Measurements from ENCODE around the gene KIF26A. TPM values are rescaled to one million over a fixed set of nuclear protein-coding genes. Genes with fewer than 3 reads are reported as not detected.

Gene KIF26A
- total RNA-seq, 1 experiment from 2014 or later = 5.5 TPM

DNA sequence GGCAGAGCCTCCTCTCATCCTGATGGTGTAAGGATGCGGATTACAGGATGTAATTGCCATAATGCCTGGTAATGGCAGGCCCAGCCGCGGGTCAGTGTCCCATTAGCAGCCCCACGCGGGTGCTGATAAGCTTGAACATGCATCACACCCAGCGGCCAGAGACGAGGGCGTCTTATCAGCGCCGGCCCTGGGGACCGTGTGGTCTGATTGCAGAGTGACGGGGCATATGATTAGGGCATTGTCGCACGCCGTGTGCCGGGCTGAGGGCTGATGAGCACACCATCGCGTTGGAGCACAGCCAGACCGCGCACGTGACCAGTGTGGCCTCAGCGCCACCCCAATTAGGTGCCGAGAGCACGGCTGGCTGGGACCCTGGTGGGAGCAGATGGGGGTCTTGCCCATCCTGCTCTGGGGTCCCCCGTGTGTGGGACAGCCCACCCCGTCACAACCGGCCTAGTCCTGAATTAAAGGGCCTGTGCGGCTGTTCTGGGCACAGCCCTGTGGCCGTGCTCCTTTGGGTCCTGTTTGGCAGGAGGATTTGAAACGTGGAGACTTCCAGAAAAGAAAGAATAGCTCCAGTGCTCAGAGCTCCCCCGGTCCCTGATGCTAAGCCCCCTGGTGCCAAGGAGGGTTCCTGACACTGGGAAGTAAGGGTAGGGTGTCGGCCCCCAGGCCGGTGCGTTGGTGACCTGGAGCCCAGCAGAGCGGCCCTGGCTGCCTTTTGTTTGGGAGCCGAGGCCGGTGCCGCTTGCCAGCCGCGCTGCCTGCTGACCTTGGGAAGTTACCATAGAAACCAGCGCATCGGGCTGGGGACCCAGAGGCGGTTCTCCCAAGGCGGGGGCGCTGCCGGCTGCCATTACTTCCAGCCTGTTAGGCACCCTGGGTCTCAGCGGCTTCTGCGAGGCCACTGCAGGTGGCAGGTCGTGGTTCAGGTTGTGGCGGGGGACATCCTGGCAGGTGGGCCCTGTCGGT is 20.7 kb downstream of the KIF26A start:
- BruUV-seq (replicated peaks) = no TSS peak
- intact Hi-C loops (cut with micrococcal nuclease; ENCODE audit: unreplicated experiment) = no loop called here
- CTCF ChIA-PET = no interaction called here

GRCh38 chr14:104159990-104160389 is 21.6 kb downstream of the KIF26A start:
- DNase-seq = no peak
- no peaks in the 10 kb centered on the region for H3K27me3 ChIP-seq (replicated peaks; ENCODE audit: control insufficient read depth, insufficient read depth, low read length)
- Mint-ChIP-seq H3K4me1 (ENCODE audit: low read depth, unreplicated experiment) (no peaks in the 10 kb centered on the region), H3K36me3 (ENCODE audit: insufficient read depth, unreplicated experiment) (no peaks in the 10 kb centered on the region), H3K9me3 (ENCODE audit: unreplicated experiment) (no peaks in the 10 kb centered on the region), H3K27me3 (ENCODE audit: insufficient read depth, unreplicated experiment) (peaks cover 3% of the 10 kb centered on the region), H3K27ac (ENCODE audit: unreplicated experiment) (no peak overlapping the region), H3K4me3 (ENCODE audit: unreplicated experiment) (no peak overlapping the region)
- ChIA-PET CTCF (interaction anchor here (0.6 kb wide), 1 partner anchor 26 kb away, joined by 3 read pairs; no protein-coding TSS in a partner anchor), POLR2A (no interaction called here)
- TF ChIP-seq CTCF (IDR thresholded peaks at IDR 0.05; ENCODE audit: insufficient read depth in 1 of 2, low read depth in 1 of 2, low read length in 1 of 2, severe bottlenecking in 1 of 2, unreplicated experiment in 1 of 2) = no peak
- no peaks in the 10 kb centered on the region for H3K36me3 ChIP-seq (ENCODE audit: control insufficient read depth, insufficient read depth, low read length)
- H3K9me3 ChIP-seq = no peaks in the 10 kb centered on the region
- intact Hi-C loops (cut with micrococcal nuclease; ENCODE audit: unreplicated experiment) = no loop called here
- no peak overlapping the region for H3K4me3 ChIP-seq (ENCODE audit: low read depth, low read length)
- no TSS peak for BruUV-seq (replicated peaks)
- H3K4me1 ChIP-seq = no peaks in the 10 kb centered on the region

More for the DNA sequence above, 20.7 kb downstream of the KIF26A start:
- Mint-ChIP-seq H3K4me1 (ENCODE audit: low read depth, unreplicated experiment) (no peaks in the 10 kb centered on the region), H3K27ac (ENCODE audit: unreplicated experiment) (no peak overlapping the region), H3K36me3 (ENCODE audit: insufficient read depth, unreplicated experiment) (no peaks in the 10 kb centered on the region), H3K9me3 (ENCODE audit: unreplicated experiment) (no peaks in the 10 kb centered on the region), H3K27me3 (ENCODE audit: insufficient read depth, unreplicated experiment) (peaks cover 3% of the 10 kb centered on the region), H3K4me3 (ENCODE audit: unreplicated experiment) (no peak overlapping the region)
- POLR2A ChIA-PET = no interaction called here
- no peak for TF ChIP-seq CTCF (IDR thresholded peaks at IDR 0.05; ENCODE audit: insufficient read depth in 1 of 2, low read depth in 1 of 2, low read length in 1 of 2, severe bottlenecking in 1 of 2, unreplicated experiment in 1 of 2)
- H3K4me1 ChIP-seq = no peaks in the 10 kb centered on the region
- DNase-seq = no peak
- no peaks in the 10 kb centered on the region for H3K27me3 ChIP-seq (replicated peaks; ENCODE audit: control insufficient read depth, insufficient read depth, low read length)
- H3K9me3 ChIP-seq = no peaks in the 10 kb centered on the region
- H3K4me3 ChIP-seq (ENCODE audit: low read depth, low read length) = no peak overlapping the region
- H3K36me3 ChIP-seq (ENCODE audit: control insufficient read depth, insufficient read depth, low read length) = no peaks in the 10 kb centered on the region

DNA sequence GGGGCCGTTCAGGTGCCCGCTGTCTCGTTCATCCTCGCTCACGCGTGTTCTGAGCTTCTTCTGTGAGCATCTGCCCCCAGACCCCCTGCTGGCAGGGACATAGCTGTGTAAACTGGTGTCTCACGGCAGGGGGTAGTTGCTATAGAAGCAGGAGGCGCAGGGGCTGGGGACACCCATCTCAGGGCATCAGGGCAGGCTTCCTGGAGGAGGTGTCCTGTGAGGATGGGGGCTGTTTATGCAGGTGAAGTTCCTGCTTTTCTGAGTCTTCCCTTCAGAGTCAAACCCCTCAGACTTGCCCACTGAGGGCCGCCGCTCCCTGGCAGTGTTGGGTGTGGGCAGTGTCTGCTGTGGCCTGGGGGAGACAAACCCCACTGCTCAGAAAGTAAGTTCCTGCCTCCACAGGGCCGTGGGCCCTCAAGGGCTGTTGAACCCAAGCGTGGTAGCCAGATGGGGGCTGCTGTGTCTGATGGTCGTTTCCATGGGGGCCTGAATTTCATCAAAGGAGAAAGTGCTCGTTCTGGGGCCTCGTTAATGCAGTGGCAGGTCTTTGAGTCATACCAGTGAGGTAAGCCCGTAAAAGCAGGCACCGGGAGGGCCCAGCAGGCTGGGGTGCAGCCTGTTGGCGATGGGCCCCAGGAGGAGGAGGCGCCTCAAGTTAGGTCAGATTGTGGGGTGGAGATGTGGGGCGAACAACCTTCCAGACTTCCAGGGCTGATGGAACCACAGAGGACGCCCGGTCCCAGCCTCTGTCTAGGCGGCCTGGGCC is 23.4 kb downstream of the KIF26A start:
- BruUV-seq (replicated peaks) = no TSS peak
- POLR2A ChIA-PET = no interaction called here

More for the DNA sequence above, 23.4 kb downstream of the KIF26A start:
- Histone ChIP-seq H3K27me3 (replicated peaks; ENCODE audit: control insufficient read depth, insufficient read depth, low read length) (no peaks in the 10 kb centered on the region; the same call in 1 of the 2 replicates), H3K4me1 (no peaks in the 10 kb centered on the region), H3K36me3 (ENCODE audit: control insufficient read depth, insufficient read depth, low read length) (no peaks in the 10 kb centered on the region), H3K4me3 (ENCODE audit: low read depth, low read length) (no peak overlapping the region), H3K9me3 (no peaks in the 10 kb centered on the region)
- H3K4me1 Mint-ChIP-seq (ENCODE audit: low read depth, unreplicated experiment) = no peaks in the 10 kb centered on the region
- no peaks in the 10 kb centered on the region for H3K9me3 Mint-ChIP-seq (ENCODE audit: unreplicated experiment)
- H3K27ac Mint-ChIP-seq (ENCODE audit: unreplicated experiment) = no peak overlapping the region
- H3K4me3 Mint-ChIP-seq (ENCODE audit: unreplicated experiment) = no peak overlapping the region
- no peak for DNase-seq
- CTCF ChIA-PET = no interaction called here
- H3K27me3 Mint-ChIP-seq (ENCODE audit: insufficient read depth, unreplicated experiment) = peaks cover 3% of the 10 kb centered on the region
- no peak for TF ChIP-seq CTCF (IDR thresholded peaks at IDR 0.05; ENCODE audit: insufficient read depth in 1 of 2, low read depth in 1 of 2, low read length in 1 of 2, severe bottlenecking in 1 of 2, unreplicated experiment in 1 of 2)
- no peaks in the 10 kb centered on the region for H3K36me3 Mint-ChIP-seq (ENCODE audit: insufficient read depth, unreplicated experiment)
- intact Hi-C loops (cut with micrococcal nuclease; ENCODE audit: unreplicated experiment) = no loop called here
